GM23338 (cell line): ENCODE data around the gene ARID3A. TPM values are rescaled to one million over a fixed set of nuclear protein-coding genes. Genes with fewer than 3 reads are reported as not detected.

Experiments
- ATAC-seq: fragments of 200-7000 bp; cut with Tn5 transposase; 3 replicates; pipeline ENCODE4 v1.9.1; 2020
- DNase-seq: peaks from one replicate; pipeline ENCODE4 v3.0.0-alpha.2; 2015; ENCODE audit warnings: low spot score
- H2AFZ ChIP-seq: fragments of 200-600 bp; sonication (generic); 2 replicates; pipeline ENCODE4 v1.8.0; 2016; ENCODE audit warnings: antibody characterized with exemption, mild to moderate bottlenecking, moderate library complexity
- H3F3A ChIP-seq: fragments of 200-600 bp; sonication (generic); replicated peaks from 2 replicates; pipeline ENCODE4 v1.8.0; 2017; ENCODE audit warnings: antibody characterized with exemption, mixed run types, low read depth
- H3K27ac ChIP-seq: fragments of 200-600 bp; sonication (generic); 2 replicates; pipeline ENCODE4 v1.6.1; 2016; ENCODE audit warnings: low read depth
- H3K27me3 ChIP-seq: fragments of 200-600 bp; sonication (generic); 2 replicates; pipeline ENCODE4 v1.8.0; 2016; ENCODE audit warnings: mild to moderate bottlenecking, mixed run types, moderate library complexity; ENCODE audit not compliant: insufficient read depth
- H3K36me3 ChIP-seq: fragments of 200-600 bp; sonication (generic); 2 replicates; pipeline ENCODE4 v1.8.0; 2016; ENCODE audit warnings: mild to moderate bottlenecking; ENCODE audit not compliant: insufficient read depth
- H3K4me1 ChIP-seq: fragments of 200-600 bp; sonication (generic); 2 replicates; pipeline ENCODE4 v1.8.0; 2016; ENCODE audit warnings: mild to moderate bottlenecking, moderate library complexity; ENCODE audit not compliant: insufficient read depth
- H3K4me2 ChIP-seq: fragments of 200-600 bp; sonication (generic); 2 replicates; pipeline ENCODE4 v1.7.1; 2017; ENCODE audit warnings: mixed run types
- H3K4me3 ChIP-seq: fragments of 200-600 bp; sonication (generic); 2 replicates; pipeline ENCODE4 v1.6.1; 2016; ENCODE audit warnings: mixed run types
- H3K79me2 ChIP-seq: fragments of 200-600 bp; sonication (generic); replicated peaks from 2 replicates; pipeline ENCODE4 v1.8.0; 2017; ENCODE audit warnings: mild to moderate bottlenecking; ENCODE audit not compliant: insufficient read depth
- H3K9me2 ChIP-seq: fragments of 200-600 bp; sonication (generic); 2 replicates; pipeline ENCODE4 v1.8.0; 2017; ENCODE audit not compliant: insufficient read depth
- H4K20me1 ChIP-seq: fragments of 200-600 bp; sonication (generic); replicated peaks from 2 replicates; pipeline ENCODE4 v1.8.0; 2017; ENCODE audit warnings: mild to moderate bottlenecking; ENCODE audit not compliant: insufficient read depth
- H3K27ac Mint-ChIP-seq: 2 replicates; pipeline ENCODE4 v1.8.0; 2020; ENCODE audit warnings: inconsistent platforms, mild to moderate bottlenecking, moderate library complexity, mixed read lengths
- H3K27me3 Mint-ChIP-seq: 3 replicates; pipeline ENCODE4 v1.8.0; 2022; ENCODE audit warnings: low read depth, mild to moderate bottlenecking, moderate library complexity, mixed read lengths, inconsistent platforms; ENCODE audit not compliant: insufficient read depth, poor library complexity
- H3K36me3 Mint-ChIP-seq: 3 replicates; pipeline ENCODE4 v1.8.0; 2021; ENCODE audit warnings: low read depth, mild to moderate bottlenecking, inconsistent platforms, moderate library complexity, mixed read lengths
- H3K4me1 Mint-ChIP-seq: 3 replicates; pipeline ENCODE4 v1.8.0; 2020; ENCODE audit warnings: mild to moderate bottlenecking, inconsistent platforms, mixed read lengths
- H3K4me3 Mint-ChIP-seq: 3 replicates; pipeline ENCODE4 v1.8.0; 2021; ENCODE audit warnings: moderate library complexity, mild to moderate bottlenecking, inconsistent platforms, mixed read lengths
- H3K9me3 Mint-ChIP-seq: 3 replicates; pipeline ENCODE4 v1.8.0; 2020; ENCODE audit warnings: moderate library complexity, mild to moderate bottlenecking, inconsistent platforms, mixed read lengths
- CREB1 ChIP-seq: fragments of 250-450 bp; sonication (Bioruptor Pico); IDR thresholded peaks from 2 replicates; pipeline ENCODE4 v1.5.0; 2020; ENCODE audit warnings: low read depth, mild to moderate bottlenecking, moderate library complexity
- CTCF ChIP-seq, 2 experiments: fragments of 200-600 bp in 1 of 2; sonication (generic) in 1 of 2; conservative IDR thresholded peaks; 2 replicates each; pipeline versions ENCODE4 v1.5.1 to v1.6.1; 2016 to 2017; ENCODE audit warnings: antibody characterized with exemption in 2 of 2, low read depth in 2 of 2, mild to moderate bottlenecking in 2 of 2, moderate library complexity in 1 of 2
- ETS1 ChIP-seq: IDR thresholded peaks from 2 replicates; pipeline ENCODE4 v1.6.1; 2016; ENCODE audit warnings: antibody characterized with exemption
- EZH2phosphoT487 ChIP-seq: fragments of 200-600 bp; sonication (generic); IDR thresholded peaks from one replicate; pipeline ENCODE4 v1.8.1; 2018; ENCODE audit warnings: antibody characterized with exemption; ENCODE audit not compliant: unreplicated experiment
- JUNB ChIP-seq: IDR thresholded peaks from one replicate; pipeline ENCODE4 v1.6.1; 2016; ENCODE audit warnings: antibody characterized with exemption; ENCODE audit not compliant: unreplicated experiment
- REST ChIP-seq: IDR thresholded peaks from one replicate; pipeline ENCODE4 v1.6.1; 2018; ENCODE audit warnings: antibody characterized with exemption; ENCODE audit not compliant: unreplicated experiment
- STAT1 ChIP-seq: IDR thresholded peaks from one replicate; pipeline ENCODE4 v1.6.1; 2016; ENCODE audit warnings: antibody characterized with exemption; ENCODE audit not compliant: unreplicated experiment
- ZNF331 ChIP-seq: fragments of 250-450 bp; sonication (Bioruptor Pico); IDR thresholded peaks from 2 replicates; pipeline ENCODE4 v1.5.0; 2020; ENCODE audit warnings: low read depth, mild to moderate bottlenecking, moderate library complexity
- ZNF462 ChIP-seq: fragments of 250-450 bp; sonication (Bioruptor Pico); IDR thresholded peaks from 2 replicates; pipeline ENCODE4 v1.5.0; 2020; ENCODE audit warnings: mild to moderate bottlenecking, moderate library complexity
- polyA plus RNA-seq: library from polyadenylated mRNA; unstranded; fragments of >200 nt; fragmentation: Nextera tagmentation; extraction: Ambion mirVana; gene quantifications from 2 replicates; pipeline ENCODE4 v1.2.1, GENCODE V29; 2016
- total RNA-seq: library from RNA; depleted of rRNA; stranded (reverse); fragments of >200 nt; shearing (Covaris generic); gene quantifications from 2 replicates; pipeline ENCODE4 v1.2.3, GENCODE V29; 2014

The ARID3A gene
- total and polyA plus RNA-seq, 2 experiments from 2014 or later: 33.6 to 51.6 TPM

GRCh38 chr19:939439-939838 is 13.6 kb downstream of the ARID3A start:
- Mint-ChIP-seq H3K27me3 (peaks cover 16% of the 10 kb centered on the region), H3K36me3 (peaks cover 44% of the 10 kb centered on the region), H3K27ac (0 out of 2 replicates have a peak overlapping the region, but pooled peaks have one; percentile 43), H3K4me3 (no peak overlapping the region), H3K4me1 (no peaks in the 10 kb centered on the region; the same call in 2 of the 3 replicates), H3K9me3 (peaks cover 2% of the 10 kb centered on the region; the same call in 2 of the 3 replicates)
- Histone ChIP-seq H3K4me1 (no peaks in the 10 kb centered on the region), H3K27ac (no peak overlapping the region), H2AFZ (no peak overlapping the region), H3K27me3 (no peaks in the 10 kb centered on the region), H3K4me3 (no peak overlapping the region), H3K36me3 (no peaks in the 10 kb centered on the region), H3K9me2 (no peaks in the 10 kb centered on the region), H3F3A (0 out of 2 replicates have a peak, but pooled peaks cover 3% of the 10 kb centered on the region), H3K4me2 (no peak overlapping the region), H4K20me1 (peaks cover 4% of the 10 kb centered on the region), H3K79me2 (peaks cover 72% of the 10 kb centered on the region)
- no peak for ATAC-seq
- no peak for DNase-seq
- TF ChIP-seq JUNB (no peak), EZH2phosphoT487 (no peak), ZNF331 (no peak), STAT1 (no peak), CTCF (conservative IDR thresholded peaks at IDR 0.05; ENCODE audit: low read depth in 2 of 2) (no peak), ETS1 (no peak), REST (no peak), CREB1 (no peak), ZNF462 (no peak)
